ENCODE data around the gene RBM7. TPM values are rescaled to one million over a fixed set of nuclear protein-coding genes. Genes with fewer than 3 reads are reported as not detected.

RBM7 gene
- total and polyA plus RNA-seq, 2 of the 8 experiments (the other 6 are each of a cell fraction or from before 2014, with no cell fraction given) = 18.0 to 45.7 TPM

- Histone ChIP-seq H4K20me1 (replicated peaks in 1 of 2; ENCODE audit: control insufficient read depth in 1 of 2, insufficient read depth in 2 of 2, low read length in 2 of 2) (no peaks in the 10 kb centered on the region), H3K79me2 (ENCODE audit: control insufficient read depth in 1 of 2, insufficient read depth in 2 of 2, low read length in 2 of 2) (no peaks in the 10 kb centered on the region), H3K36me3 (ENCODE audit: control insufficient read depth in 2 of 4, insufficient read depth in 4 of 4, low read length in 3 of 4) (no peaks in the 10 kb centered on the region), H3K23me2 (ENCODE audit: low read depth, low read length) (no peaks in the 10 kb centered on the region), H3K79me1 (ENCODE audit: low read depth, low read length) (no peaks in the 10 kb centered on the region; the same call in 1 of the 2 replicates), H3K4ac (replicated peaks; ENCODE audit: insufficient read length, low read depth, low read length) (no peak overlapping the region), H2BK5ac (ENCODE audit: low read depth, low read length) (no peak overlapping the region), H2AK5ac (ENCODE audit: low read depth, low read length) (no peak overlapping the region), H3K56ac (replicated peaks; ENCODE audit: insufficient read length, low read depth, low read length) (no peak overlapping the region), H3K9ac (replicated peaks in 1 of 4; ENCODE audit: extremely low read depth in 1 of 4, low read depth in 3 of 4, low read length in 3 of 4) (no peak overlapping the region), H3K27ac (ENCODE audit: low read depth, low read length) (no peak overlapping the region), H3K27me3 (replicated peaks in 1 of 4; ENCODE audit: control insufficient read depth in 3 of 4, extremely low read depth in 1 of 4, insufficient read depth in 3 of 4, low read length in 3 of 4) (no peaks in the 10 kb centered on the region), H3K4me2 (ENCODE audit: insufficient read depth in 1 of 2, low read depth in 2 of 2, low read length in 2 of 2) (no peak overlapping the region), H4K8ac (ENCODE audit: extremely low read depth, insufficient read depth, low read length) (no peak overlapping the region), H2BK120ac (replicated peaks; ENCODE audit: low read depth, low read length) (no peak overlapping the region), H3K4me1 (replicated peaks in 1 of 4; ENCODE audit: control insufficient read depth in 3 of 4, insufficient read depth in 4 of 4, low read length in 3 of 4) (peaks cover 0 to 6% (median 0%) of the 10 kb centered on the region in 4 experiments; a peak in 2 of 7 replicates), H2BK12ac (ENCODE audit: low read depth, low read length) (no peak overlapping the region), H3K14ac (ENCODE audit: insufficient read length) (no peak overlapping the region), H2AFZ (ENCODE audit: low read length) (no peak overlapping the region), H3K18ac (ENCODE audit: extremely low read depth, low read length) (no peak overlapping the region), H3K23ac (ENCODE audit: insufficient read length) (no peak overlapping the region), H4K91ac (replicated peaks; ENCODE audit: insufficient read length, low read length) (no peak overlapping the region), H2BK20ac (ENCODE audit: low read length) (no peak overlapping the region), H3K4me3 (ENCODE audit: extremely low read depth in 1 of 4, insufficient read depth in 2 of 4, low read depth in 3 of 4, low read length in 4 of 4) (no peak overlapping the region), H2BK15ac (ENCODE audit: low read length) (no peak overlapping the region), H4K5ac (ENCODE audit: insufficient read length, low read depth, low read length) (no peak overlapping the region), H3K9me3 (ENCODE audit: insufficient read depth in 2 of 2, low read depth in 1 of 2, low read length in 1 of 2) (no peaks in the 10 kb centered on the region)
- WGBS, 2 experiments (ENCODE audit: extremely low coverage in 1 of 2, insufficient coverage in 1 of 2, insufficient read length in 1 of 2, insufficient replicate concordance in 2 of 2, low coverage in 1 of 2, low lambda C conversion rate in 2 of 2, missing lambda C conversion rate in 1 of 2) = 84% methylated on average over 3 of the region's 3 CpGs; no CpG with 5 or more reads in 1 of the 2 experiments
- ChIA-PET CTCF (ENCODE audit: partially characterized antibody) (interaction anchor here (0.9 to 1.7 kb wide), 2 partner anchors 14 to 15 kb away, joined by 3 to 6 read pairs; no protein-coding TSS in a partner anchor), POLR2A (ENCODE audit: partially characterized antibody) (no interaction called here)
- no peak for TF ChIP-seq KDM4A (IDR thresholded peaks at IDR 0.05; ENCODE audit: low read depth, low read length, severe bottlenecking)
- no peak for TF ChIP-seq RFX5 (IDR thresholded peaks at IDR 0.05; ENCODE audit: borderline replicate concordance, low read depth, low read length)
- no peak for TF ChIP-seq MAFK (IDR thresholded peaks at IDR 0.05; ENCODE audit: low read depth, low read length)
- no peak for FAIRE-seq
- no peak for DNase-seq (ENCODE audit: low read depth in 1 of 2, low spot score in 2 of 2)
These were observed 37.5 kb upstream of the RBM7 start for GRCh38 chr11:114362958-114363357.
